ENCODE results near the gene TMEM229B.

The TMEM229B gene

GRCh38 chr14:67487937-67488893 is at the start of gene TMEM229B:
Gene TMEM229B (minus strand): TSS chr14:67488721. CDS start chr14:67473923, 14,798 bp downstream.
- DNase-seq (ENCODE audit: low spot score) = peak; percentile 79

GRCh38 chr14:67537736-67538135 is 49.2 kb upstream of the TMEM229B start:
- DNase-seq (ENCODE audit: low spot score) = no peak

GRCh38 chr14:67536087-67536486 is 47.6 kb upstream of the TMEM229B start:
- no peak for DNase-seq (ENCODE audit: low spot score)

GRCh38 chr14:67533754-67534085 is 45.2 kb upstream of the TMEM229B start:
- DNase-seq (ENCODE audit: low spot score) = no peak

- DNase-seq (ENCODE audit: low spot score) = peak; percentile 28
Observed at GRCh38 chr14:67532998-67533753, 44.7 kb upstream of the TMEM229B start, which contains the start of gene PLEKHH1. Gene PLEKHH1 (plus strand): TSS chr14:67533290. CDS start chr14:67541868, 8,578 bp downstream.

GRCh38 chr14:67532606-67532997 is 44.1 kb upstream of the TMEM229B start:
- no peak for DNase-seq (ENCODE audit: low spot score)

- no peak for DNase-seq (ENCODE audit: low spot score)
Observed at GRCh38 chr14:67529947-67530935, 41.7 kb upstream of the TMEM229B start.

- no peak for DNase-seq (ENCODE audit: low spot score)
Observed at GRCh38 chr14:67528276-67528675, 39.8 kb upstream of the TMEM229B start.

- no peak for DNase-seq (ENCODE audit: low spot score)
Observed at GRCh38 chr14:67527756-67528155, 39.2 kb upstream of the TMEM229B start.

GRCh38 chr14:67526676-67527459 is 38.3 kb upstream of the TMEM229B start:
- peak; percentile 53 for DNase-seq (ENCODE audit: low spot score)

- no peak for DNase-seq (ENCODE audit: low spot score)
Observed at GRCh38 chr14:67526181-67526580, 37.7 kb upstream of the TMEM229B start.

GRCh38 chr14:67525389-67525788 is 36.9 kb upstream of the TMEM229B start:
- no peak for DNase-seq (ENCODE audit: low spot score)

GRCh38 chr14:67524634-67524963 is 36.1 kb upstream of the TMEM229B start:
- no peak for DNase-seq (ENCODE audit: low spot score)

GRCh38 chr14:67523764-67524633 is 35.5 kb upstream of the TMEM229B start:
- no peak for DNase-seq (ENCODE audit: low spot score)

- DNase-seq (ENCODE audit: low spot score) = no peak
Observed at GRCh38 chr14:67522270-67522669, 33.7 kb upstream of the TMEM229B start.

GRCh38 chr14:67520482-67520881 is 32.0 kb upstream of the TMEM229B start:
- no peak for DNase-seq (ENCODE audit: low spot score)

GRCh38 chr14:67519406-67519805 is 30.9 kb upstream of the TMEM229B start:
- DNase-seq (ENCODE audit: low spot score) = no peak

GRCh38 chr14:67517083-67517482 is 28.6 kb upstream of the TMEM229B start:
- DNase-seq (ENCODE audit: low spot score) = no peak

GRCh38 chr14:67516676-67517075 is 28.2 kb upstream of the TMEM229B start:
- DNase-seq (ENCODE audit: low spot score) = no peak

Data from CD4-positive, alpha-beta T cell treated with Interleukin-2 at 100 ng/mL for 4 hours (primary cell).